GM12875 (cell line): ENCODE data around the gene FBN1.

ENCODE experiments used
- H3K4me3 ChIP-seq: one replicate; pipeline ENCODE4 v1.5.1; 2011; ENCODE audit warnings: low read depth, low read length, control low read depth
- TF ChIP-seq, protein P1 (sequence below): IDR thresholded peaks from 2 replicates; pipeline ENCODE4 v1.5.1; 2011; ENCODE audit warnings: low read depth, mild to moderate bottlenecking, control low read depth, inconsistent platforms, low read length, moderate library complexity, borderline replicate concordance; ENCODE audit not compliant: insufficient read depth

The FBN1 gene

GRCh38 chr15:48363474-48363873, 282.0 kb downstream of the FBN1 start:
- H3K4me3 ChIP-seq, result no peak overlapping the region
- TF ChIP-seq, protein P1, sequence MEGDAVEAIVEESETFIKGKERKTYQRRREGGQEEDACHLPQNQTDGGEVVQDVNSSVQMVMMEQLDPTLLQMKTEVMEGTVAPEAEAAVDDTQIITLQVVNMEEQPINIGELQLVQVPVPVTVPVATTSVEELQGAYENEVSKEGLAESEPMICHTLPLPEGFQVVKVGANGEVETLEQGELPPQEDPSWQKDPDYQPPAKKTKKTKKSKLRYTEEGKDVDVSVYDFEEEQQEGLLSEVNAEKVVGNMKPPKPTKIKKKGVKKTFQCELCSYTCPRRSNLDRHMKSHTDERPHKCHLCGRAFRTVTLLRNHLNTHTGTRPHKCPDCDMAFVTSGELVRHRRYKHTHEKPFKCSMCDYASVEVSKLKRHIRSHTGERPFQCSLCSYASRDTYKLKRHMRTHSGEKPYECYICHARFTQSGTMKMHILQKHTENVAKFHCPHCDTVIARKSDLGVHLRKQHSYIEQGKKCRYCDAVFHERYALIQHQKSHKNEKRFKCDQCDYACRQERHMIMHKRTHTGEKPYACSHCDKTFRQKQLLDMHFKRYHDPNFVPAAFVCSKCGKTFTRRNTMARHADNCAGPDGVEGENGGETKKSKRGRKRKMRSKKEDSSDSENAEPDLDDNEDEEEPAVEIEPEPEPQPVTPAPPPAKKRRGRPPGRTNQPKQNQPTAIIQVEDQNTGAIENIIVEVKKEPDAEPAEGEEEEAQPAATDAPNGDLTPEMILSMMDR, result no peak

DNA sequence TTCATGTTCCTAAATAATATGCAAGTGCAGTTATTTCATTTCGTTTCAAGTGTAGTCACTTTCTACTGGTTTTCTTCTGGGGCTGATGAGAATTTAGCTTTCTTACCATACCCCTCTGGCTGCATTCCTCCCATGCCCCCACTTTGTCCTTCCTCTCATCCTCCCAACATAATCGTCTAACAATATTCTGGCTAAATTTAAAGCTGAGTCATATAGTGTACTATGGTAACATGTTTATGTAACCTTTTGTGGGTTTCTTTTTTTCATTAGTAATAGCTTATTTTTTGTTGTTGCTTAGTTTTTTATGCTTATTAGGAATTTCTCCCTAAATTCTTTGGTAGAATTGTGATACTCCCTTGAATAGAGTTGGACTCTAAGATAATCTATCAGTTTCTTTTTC, 283.8 kb downstream of the FBN1 start:
- H3K4me3 ChIP-seq, result no peak overlapping the region

GRCh38 chr15:48360841-48361240, 284.7 kb downstream of the FBN1 start:
- TF ChIP-seq, protein P1, result no peak
- no peak overlapping the region for H3K4me3 ChIP-seq

More for the DNA sequence above, 283.8 kb downstream of the FBN1 start:
- TF ChIP-seq, protein P1, result no peak
